IMR-90 (cell line): ENCODE data around the gene WNT6. TPM values are rescaled to one million over a fixed set of nuclear protein-coding genes. Genes with fewer than 3 reads are reported as not detected.

Source experiments
- ATAC-seq: fragments of 200-7000 bp; cut with Tn5 transposase; 2 replicates; pipeline ENCODE4 v1.9.1; 2020; ENCODE audit warnings: low read depth, mild to moderate bottlenecking, moderate library complexity
- BruUV-seq: library from RNA; stranded (reverse); fragments of 400-500 nt; replicated peaks from 2 replicates; lab custom pipeline; 2021; lab: Mats Ljungman, UMichigan
- CTCF ChIA-PET: fragments of 300-600 bp; formaldehyde crosslinking; extraction: SDS; loops from one replicate; lab custom pipeline; 2021; ENCODE audit warnings: antibody characterized with exemption; lab: Yijun Ruan, JAX
- POLR2A ChIA-PET: fragments of 300-600 bp; sonication (Branson Sonifier 250); formaldehyde crosslinking; loops from one replicate; lab custom pipeline; 2022; ENCODE audit warnings: antibody characterized with exemption; ENCODE audit not compliant: unreplicated experiment; lab: Charles Lee
- DNase-seq: peaks from one replicate; pipeline ENCODE4 v3.0.0; 2013
- H2AFZ ChIP-seq: replicated peaks from 2 replicates; pipeline ENCODE3; 2013; ENCODE audit warnings: low read length, mild to moderate bottlenecking; ENCODE audit not compliant: poor library complexity
- H2AK5ac ChIP-seq: 2 replicates; pipeline ENCODE4 v1.6.1; 2013; ENCODE audit warnings: low read depth, low read length, inconsistent platforms
- H2AK9ac ChIP-seq: replicated peaks from 2 replicates; pipeline ENCODE3; 2013; ENCODE audit warnings: mild to moderate bottlenecking, low read depth, low read length, moderate library complexity; ENCODE audit not compliant: poor library complexity
- H2BK120ac ChIP-seq: 2 replicates; pipeline ENCODE4 v1.6.1; 2013; ENCODE audit warnings: low read depth, low read length, inconsistent platforms
- H2BK15ac ChIP-seq: 3 replicates; pipeline ENCODE4 v1.6.1; 2013; ENCODE audit warnings: low read depth, low read length, inconsistent platforms
- H2BK20ac ChIP-seq: 2 replicates; pipeline ENCODE4 v1.6.1; 2013; ENCODE audit warnings: low read depth, mild to moderate bottlenecking, inconsistent platforms, low read length, moderate library complexity
- H2BK5ac ChIP-seq: 2 replicates; pipeline ENCODE4 v1.6.1; 2013; ENCODE audit warnings: mild to moderate bottlenecking, low read depth, low read length, inconsistent platforms; ENCODE audit not compliant: poor library complexity, severe bottlenecking
- H3K14ac ChIP-seq: replicated peaks from 2 replicates; pipeline ENCODE4 v1.6.1; 2013; ENCODE audit warnings: low read depth, low read length, inconsistent platforms
- H3K18ac ChIP-seq: 2 replicates; pipeline ENCODE4 v1.6.1; 2013; ENCODE audit warnings: low read depth, low read length, control low read depth
- H3K23ac ChIP-seq: 2 replicates; pipeline ENCODE4 v1.6.1; 2013; ENCODE audit warnings: low read depth, low read length, inconsistent platforms
- H3K27ac ChIP-seq: 2 replicates; pipeline ENCODE4 v1.5.1; 2013; ENCODE audit warnings: mild to moderate bottlenecking, control low read depth, low read length; ENCODE audit not compliant: insufficient read depth
- H3K27me3 ChIP-seq: 2 replicates; pipeline ENCODE4 v1.6.1; 2013; ENCODE audit warnings: low read length; ENCODE audit not compliant: control insufficient read depth, insufficient read depth
- H3K36me3 ChIP-seq: 2 replicates; pipeline ENCODE4 v1.6.1; 2013; ENCODE audit warnings: low read length, mixed read lengths; ENCODE audit not compliant: control insufficient read depth, insufficient read depth
- H3K4ac ChIP-seq: 2 replicates; pipeline ENCODE4 v1.6.1; 2013; ENCODE audit warnings: low read depth, low read length, inconsistent platforms
- H3K4me1 ChIP-seq: 2 replicates; pipeline ENCODE4 v1.6.1; 2013; ENCODE audit warnings: low read length, mixed read lengths; ENCODE audit not compliant: control insufficient read depth, insufficient read depth
- H3K4me2 ChIP-seq: 2 replicates; pipeline ENCODE4 v1.6.1; 2013; ENCODE audit warnings: low read depth, mild to moderate bottlenecking, control low read depth, low read length, moderate library complexity
- H3K4me3 ChIP-seq: 2 replicates; pipeline ENCODE4 v1.5.1; 2013; ENCODE audit warnings: low read depth, mild to moderate bottlenecking, control low read depth, low read length, moderate library complexity; ENCODE audit not compliant: insufficient read depth
- H3K56ac ChIP-seq: 2 replicates; pipeline ENCODE4 v1.6.1; 2013; ENCODE audit warnings: low read length, inconsistent platforms; ENCODE audit not compliant: insufficient read depth; ENCODE audit errors: extremely low read depth
- H3K79me1 ChIP-seq, 2 experiments: 2 replicates each; pipeline ENCODE4 v1.6.1; 2013; ENCODE audit warnings: low read length in 2 of 2, inconsistent platforms in 1 of 2, low read depth in 1 of 2
- H3K9ac ChIP-seq: 2 replicates; pipeline ENCODE4 v1.6.1; 2013; ENCODE audit warnings: low read depth, low read length, control low read depth
- H3K9me1 ChIP-seq: 2 replicates; pipeline ENCODE4 v1.6.1; 2013; ENCODE audit warnings: low read length, inconsistent platforms; ENCODE audit not compliant: insufficient read depth
- H3K9me3 ChIP-seq: 2 replicates; pipeline ENCODE4 v1.6.1; 2013; ENCODE audit warnings: low read length; ENCODE audit not compliant: control insufficient read depth, insufficient read depth
- H4K20me1 ChIP-seq: 2 replicates; pipeline ENCODE4 v1.6.1; 2013; ENCODE audit warnings: low read length, inconsistent platforms; ENCODE audit not compliant: insufficient read depth
- H4K5ac ChIP-seq: 2 replicates; pipeline ENCODE4 v1.6.1; 2013; ENCODE audit warnings: mild to moderate bottlenecking, low read depth, low read length, control low read depth
- H4K8ac ChIP-seq, 2 experiments: 2 replicates each; pipeline ENCODE4 v1.6.1; 2013; ENCODE audit warnings: low read depth in 2 of 2, low read length in 2 of 2, control low read depth in 1 of 2, inconsistent platforms in 1 of 2
- H4K91ac ChIP-seq: 2 replicates; pipeline ENCODE4 v1.6.1; 2013; ENCODE audit warnings: low read depth, low read length, inconsistent platforms; ENCODE audit not compliant: insufficient read depth
- BHLHE40 ChIP-seq: fragments of 150-350 bp; IDR thresholded peaks from 2 replicates; pipeline ENCODE4 v1.6.1; 2016; ENCODE audit warnings: mild to moderate bottlenecking, low read depth, low read length
- ELK1 ChIP-seq: fragments of 150-350 bp; IDR thresholded peaks from 2 replicates; pipeline ENCODE4 v1.6.1; 2016; ENCODE audit warnings: low read depth, mild to moderate bottlenecking, low read length, moderate library complexity, borderline replicate concordance
- SMC3 ChIP-seq: fragments of 150-350 bp; IDR thresholded peaks from 2 replicates; pipeline ENCODE4 v1.6.1; 2016; ENCODE audit warnings: low read depth, mild to moderate bottlenecking, antibody characterized with exemption, low read length, moderate library complexity
- WGBS, 2 experiments: methylation state at CpG; one replicate each; pipeline versions ENCODE4 v1.1.5 to v1.1.7; 2013; ENCODE audit warnings: missing lambda C conversion rate in 2 of 2; ENCODE audit not compliant: insufficient read length in 1 of 2; ENCODE audit errors: extremely low coverage in 2 of 2; 5-methylcytosine and 5-hydroxymethylcytosine counted together
- dilution Hi-C: fragments of 300-500 bp; cut with HindIII; formaldehyde crosslinking; loops from one replicate; pipeline ENCODE4 v1.14.3; 2018; ENCODE audit warnings: low sequenced_read_pairs; ENCODE audit not compliant: unreplicated experiment
- in situ Hi-C: fragments of 300-500 bp; cut with MboI; formaldehyde crosslinking; loops from 3 replicates; pipeline ENCODE4 v1.14.3; 2019; ENCODE audit warnings: low sequenced_read_pairs, inconsistent platforms, mixed read lengths
- intact Hi-C: fragments of 100-400 bp; cut with micrococcal nuclease; formaldehyde crosslinking; loops from 2 replicates; pipeline ENCODE4 v1.10.0; 2022
- polyA plus RNA-seq, 3 experiments: library from polyadenylated mRNA; depleted of rRNA; stranded (reverse); fragments of >200 nt; gene quantifications; 2 replicates each; pipeline ENCODE4 v1.2.3, GENCODE V29; 2012; ENCODE audit warnings: low replicate concordance in 1 of 3
- total RNA-seq: library from RNA; depleted of rRNA; stranded (reverse); fragments of >200 nt; gene quantifications from 2 replicates; pipeline ENCODE4 v1.2.3, GENCODE V29; 2012

WNT6 gene
- total and polyA plus RNA-seq, 2 of the 4 experiments (the other 2 are of a cell fraction): not detected

GRCh38 chr2:218833023-218833609 lies 26.5 kb upstream of the WNT6 start:
- no peak overlapping the region for H2AFZ ChIP-seq
- H3K23ac ChIP-seq: no peak overlapping the region
- H3K14ac ChIP-seq: no peak overlapping the region
- no peaks in the 10 kb centered on the region for H4K20me1 ChIP-seq
- H3K4me2 ChIP-seq: no peak overlapping the region
- no peak overlapping the region for H3K18ac ChIP-seq
- no peak overlapping the region for H2AK9ac ChIP-seq
- no peak overlapping the region for H2AK5ac ChIP-seq
- H3K9me1 ChIP-seq: no peaks in the 10 kb centered on the region; the same call in 1 of the 2 replicates
- no peak overlapping the region for H3K4me3 ChIP-seq
- ATAC-seq (no peak), DNase-seq (no peak)
- in situ Hi-C loops (no loop called here), intact Hi-C loops (no loop called here), dilution Hi-C loops (no loop called here)
- TF ChIP-seq BHLHE40: no peak
- no peak for TF ChIP-seq SMC3
- TF ChIP-seq ELK1: no peak
- no peak overlapping the region for H2BK20ac ChIP-seq
- no peak overlapping the region for H2BK5ac ChIP-seq
- H3K9ac ChIP-seq: no peak overlapping the region
- no peaks in the 10 kb centered on the region for H3K4me1 ChIP-seq
- ChIA-PET POLR2A (no interaction called here), CTCF (interaction anchor here (1.1 kb wide), 1 partner anchor 123 kb away, joined by 3 read pairs; the partner anchor contains the start of gene TTLL4)
- BruUV-seq: no TSS peak
- H3K4ac ChIP-seq: no peak overlapping the region
- H3K9me3 ChIP-seq: 0 out of 2 replicates have a peak, but pooled peaks cover 2% of the 10 kb centered on the region
- no peaks in the 10 kb centered on the region for H3K36me3 ChIP-seq
- no peak overlapping the region for H3K56ac ChIP-seq
- no peak overlapping the region for H2BK120ac ChIP-seq
- no peak overlapping the region for H3K27ac ChIP-seq
- peaks cover 59% of the 10 kb centered on the region for H3K27me3 ChIP-seq
- H3K79me1 ChIP-seq: no peaks in the 10 kb centered on the region
- no CpG with 5 or more reads among the region's 4 CpGs for WGBS, 2 experiments
- H4K91ac ChIP-seq: no peak overlapping the region
- no peak overlapping the region for H2BK15ac ChIP-seq
- H4K5ac ChIP-seq: no peak overlapping the region
- H4K8ac ChIP-seq: no peak overlapping the region
